Lower leg skin (tissue), 4 donors: Measurements from ENCODE around the gene KIZ. TPM values are rescaled to one million over a fixed set of nuclear protein-coding genes. Genes with fewer than 3 reads are reported as not detected.

Experiments used
- DNase-seq, 2 donors: peaks; one replicate each; pipeline ENCODE4 v3.0.0-alpha.2; 2019; ENCODE audit warnings: low spot score in 2 of 2
- H3K4me3 ChIP-seq: fragments of 200-600 bp; sonication (generic); 2 replicates; pipeline ENCODE4 v1.5.1; 2017; ENCODE audit warnings: mild to moderate bottlenecking, low read depth; ENCODE audit not compliant: poor library complexity, severe bottlenecking
- POLR2A ChIP-seq, 2 donors: fragments of 450-650 bp; IDR thresholded peaks; one replicate each; pipeline ENCODE4 v1.6.1; 2016 to 2017; ENCODE audit warnings: antibody characterized with exemption in 2 of 2, mild to moderate bottlenecking in 1 of 2, moderate library complexity in 1 of 2
- WGBS, 2 donors: methylation state at CpG; one replicate each; pipeline ENCODE4 v1.1.5; 2018; 5-methylcytosine and 5-hydroxymethylcytosine counted together
- intact Hi-C: fragments of 100-400 bp; cut with DNase I; formaldehyde crosslinking; loops from one replicate; pipeline ENCODE4 v1.15.0; 2023; ENCODE audit warnings: low total_unique reads
- total RNA-seq, 4 donors: library from RNA; depleted of rRNA; stranded (reverse); fragments of >200 nt; gene quantifications; one replicate each; pipeline ENCODE4 v1.1.0, GENCODE V29; 2016
- TF ChIP-seq, protein P1 (sequence below), 3 donors: fragments of 450-650 bp; IDR thresholded peaks; one replicate each; pipeline ENCODE4 v1.5.1; 2016; ENCODE audit warnings: antibody characterized with exemption in 3 of 3, mild to moderate bottlenecking in 3 of 3, moderate library complexity in 2 of 3

KIZ gene
- total RNA-seq, 4 donors from 2014 or later = 17.8 to 25.0 (median 23.0) TPM

GRCh38 chr20:21270806-21271205 is 144.9 kb downstream of the KIZ start:
- TF ChIP-seq, protein P1, sequence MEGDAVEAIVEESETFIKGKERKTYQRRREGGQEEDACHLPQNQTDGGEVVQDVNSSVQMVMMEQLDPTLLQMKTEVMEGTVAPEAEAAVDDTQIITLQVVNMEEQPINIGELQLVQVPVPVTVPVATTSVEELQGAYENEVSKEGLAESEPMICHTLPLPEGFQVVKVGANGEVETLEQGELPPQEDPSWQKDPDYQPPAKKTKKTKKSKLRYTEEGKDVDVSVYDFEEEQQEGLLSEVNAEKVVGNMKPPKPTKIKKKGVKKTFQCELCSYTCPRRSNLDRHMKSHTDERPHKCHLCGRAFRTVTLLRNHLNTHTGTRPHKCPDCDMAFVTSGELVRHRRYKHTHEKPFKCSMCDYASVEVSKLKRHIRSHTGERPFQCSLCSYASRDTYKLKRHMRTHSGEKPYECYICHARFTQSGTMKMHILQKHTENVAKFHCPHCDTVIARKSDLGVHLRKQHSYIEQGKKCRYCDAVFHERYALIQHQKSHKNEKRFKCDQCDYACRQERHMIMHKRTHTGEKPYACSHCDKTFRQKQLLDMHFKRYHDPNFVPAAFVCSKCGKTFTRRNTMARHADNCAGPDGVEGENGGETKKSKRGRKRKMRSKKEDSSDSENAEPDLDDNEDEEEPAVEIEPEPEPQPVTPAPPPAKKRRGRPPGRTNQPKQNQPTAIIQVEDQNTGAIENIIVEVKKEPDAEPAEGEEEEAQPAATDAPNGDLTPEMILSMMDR (IDR thresholded peaks at IDR 0.05) = no peak
- TF ChIP-seq POLR2A (IDR thresholded peaks at IDR 0.05) = no peak
- 90 to 91% methylated on average over 8 of the region's 8 CpGs for WGBS, 2 donors
- H3K4me3 ChIP-seq = no peak overlapping the region
- no peak for DNase-seq
- intact Hi-C loops = no loop called here

DNA sequence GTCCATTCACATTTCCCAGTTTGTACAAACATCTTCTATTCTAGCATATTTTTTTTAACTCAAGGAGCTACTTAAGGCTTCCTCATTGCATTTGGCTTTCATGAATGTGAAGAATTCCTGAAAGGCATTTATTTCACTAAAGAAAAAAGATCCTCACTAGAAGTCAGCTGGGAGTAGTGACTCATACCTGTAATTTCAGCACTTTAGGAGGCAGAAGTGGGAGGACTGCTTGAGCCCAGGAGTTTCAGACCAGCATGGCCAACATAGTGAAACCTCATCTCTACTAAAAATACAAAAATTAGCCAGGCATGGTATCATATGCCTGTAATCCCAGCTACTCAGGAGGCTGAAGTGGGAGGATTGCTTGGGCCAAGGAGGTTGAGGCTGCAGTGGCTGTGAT is 146.4 kb downstream of the KIZ start:
- no peak for TF ChIP-seq POLR2A (IDR thresholded peaks at IDR 0.05)
- TF ChIP-seq, protein P1 (IDR thresholded peaks at IDR 0.05) = no peak
- intact Hi-C loops = no loop called here
- no peak for DNase-seq
- no peak overlapping the region for H3K4me3 ChIP-seq

DNA sequence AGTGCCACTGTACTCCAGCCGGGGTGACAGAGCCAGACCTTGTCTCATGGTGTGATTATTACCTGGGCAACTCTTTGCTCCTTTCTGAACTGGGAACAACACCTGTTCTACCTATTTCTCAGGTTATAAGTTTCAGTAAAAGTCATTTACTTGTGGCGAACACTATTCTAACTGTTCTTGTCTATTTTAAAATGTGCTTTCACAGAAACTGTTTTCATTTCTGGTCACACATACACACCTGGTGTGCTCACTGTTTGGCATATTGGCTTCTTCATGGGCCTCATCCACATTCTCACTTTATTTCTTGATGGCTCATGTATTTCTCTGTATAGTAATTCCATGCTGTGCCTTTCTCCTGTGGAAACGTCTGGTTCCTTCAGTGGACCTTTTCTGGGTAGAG is 146.8 kb downstream of the KIZ start:
- WGBS, 2 donors = 80 to 89% methylated on average over 3 of the region's 3 CpGs
- TF ChIP-seq, protein P1 (IDR thresholded peaks at IDR 0.05) = no peak
- no peak for TF ChIP-seq POLR2A (IDR thresholded peaks at IDR 0.05)
- intact Hi-C loops = no loop called here
- H3K4me3 ChIP-seq = no peak overlapping the region
- no peak for DNase-seq

DNA sequence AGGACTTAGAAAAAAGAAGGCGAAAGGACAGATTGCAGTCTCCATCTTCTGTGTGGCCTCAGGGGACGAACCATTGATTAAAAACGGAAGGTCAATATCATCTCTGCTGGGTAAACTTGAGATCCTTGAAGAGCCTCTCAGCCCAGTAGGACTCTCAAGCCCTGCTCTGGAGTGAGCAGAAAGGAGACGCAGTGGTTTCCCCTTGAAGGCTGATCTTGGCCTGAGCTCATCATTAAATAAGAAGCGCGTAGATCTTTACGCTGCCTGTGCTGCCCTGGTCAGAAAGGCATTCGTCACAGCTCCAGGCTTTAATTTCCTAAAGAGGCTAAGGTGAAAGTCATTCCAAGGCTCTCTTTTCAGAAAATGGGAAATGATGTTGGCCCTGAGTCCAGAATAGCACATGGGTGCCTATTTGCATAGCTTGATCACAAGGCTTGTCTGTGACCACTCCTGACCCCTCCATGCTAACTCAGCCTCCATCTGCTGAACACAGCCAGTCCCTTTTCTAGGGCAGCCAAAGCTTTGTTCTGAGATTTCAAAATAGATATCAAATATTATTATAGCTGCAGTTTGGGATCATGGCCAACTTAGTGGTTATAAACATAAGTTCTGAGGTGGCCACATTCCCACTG is 148.0 kb downstream of the KIZ start:
- no peak for DNase-seq
- TF ChIP-seq, protein P1 (IDR thresholded peaks at IDR 0.05) = no peak
- TF ChIP-seq POLR2A (IDR thresholded peaks at IDR 0.05) = no peak
- WGBS, 2 donors = 86 to 91% methylated on average over 8 of the region's 8 CpGs
- no peak overlapping the region for H3K4me3 ChIP-seq
- intact Hi-C loops = no loop called here

GRCh38 chr20:21278829-21279228 is 152.9 kb downstream of the KIZ start:
- intact Hi-C loops = no loop called here
- H3K4me3 ChIP-seq = no peak overlapping the region
- 95 to 98% methylated on average over 2 of the region's 2 CpGs for WGBS, 2 donors
- TF ChIP-seq, protein P1 (IDR thresholded peaks at IDR 0.05) = no peak
- no peak for TF ChIP-seq POLR2A (IDR thresholded peaks at IDR 0.05)
- no peak for DNase-seq
